ENCODE data around the gene MASP2.

MASP2 gene

DNA sequence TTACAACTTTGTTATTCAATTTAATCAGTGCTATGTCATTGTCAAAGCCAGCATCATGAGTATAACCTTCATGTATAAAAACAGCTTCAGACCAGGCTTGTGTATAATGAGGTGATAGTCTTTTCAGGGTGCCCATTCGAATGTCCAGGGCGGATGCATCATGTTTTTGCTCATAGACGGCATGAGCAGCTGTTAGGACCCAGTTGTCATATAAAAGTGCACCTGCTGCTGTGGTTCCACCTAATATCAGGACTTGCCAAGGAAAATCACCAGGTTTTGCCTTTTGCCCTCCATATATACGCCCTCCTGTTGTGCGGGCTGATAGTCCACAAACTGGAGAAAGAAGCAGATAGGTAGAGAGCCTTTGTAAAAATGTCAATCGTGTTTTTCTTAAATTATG lies 19.7 kb downstream of the MASP2 start:
- TF ChIP-seq, protein P1, sequence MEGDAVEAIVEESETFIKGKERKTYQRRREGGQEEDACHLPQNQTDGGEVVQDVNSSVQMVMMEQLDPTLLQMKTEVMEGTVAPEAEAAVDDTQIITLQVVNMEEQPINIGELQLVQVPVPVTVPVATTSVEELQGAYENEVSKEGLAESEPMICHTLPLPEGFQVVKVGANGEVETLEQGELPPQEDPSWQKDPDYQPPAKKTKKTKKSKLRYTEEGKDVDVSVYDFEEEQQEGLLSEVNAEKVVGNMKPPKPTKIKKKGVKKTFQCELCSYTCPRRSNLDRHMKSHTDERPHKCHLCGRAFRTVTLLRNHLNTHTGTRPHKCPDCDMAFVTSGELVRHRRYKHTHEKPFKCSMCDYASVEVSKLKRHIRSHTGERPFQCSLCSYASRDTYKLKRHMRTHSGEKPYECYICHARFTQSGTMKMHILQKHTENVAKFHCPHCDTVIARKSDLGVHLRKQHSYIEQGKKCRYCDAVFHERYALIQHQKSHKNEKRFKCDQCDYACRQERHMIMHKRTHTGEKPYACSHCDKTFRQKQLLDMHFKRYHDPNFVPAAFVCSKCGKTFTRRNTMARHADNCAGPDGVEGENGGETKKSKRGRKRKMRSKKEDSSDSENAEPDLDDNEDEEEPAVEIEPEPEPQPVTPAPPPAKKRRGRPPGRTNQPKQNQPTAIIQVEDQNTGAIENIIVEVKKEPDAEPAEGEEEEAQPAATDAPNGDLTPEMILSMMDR (IDR thresholded peaks at IDR 0.05; ENCODE audit: insufficient read depth, missing control alignments): no peak
- no peak for FAIRE-seq

DNA sequence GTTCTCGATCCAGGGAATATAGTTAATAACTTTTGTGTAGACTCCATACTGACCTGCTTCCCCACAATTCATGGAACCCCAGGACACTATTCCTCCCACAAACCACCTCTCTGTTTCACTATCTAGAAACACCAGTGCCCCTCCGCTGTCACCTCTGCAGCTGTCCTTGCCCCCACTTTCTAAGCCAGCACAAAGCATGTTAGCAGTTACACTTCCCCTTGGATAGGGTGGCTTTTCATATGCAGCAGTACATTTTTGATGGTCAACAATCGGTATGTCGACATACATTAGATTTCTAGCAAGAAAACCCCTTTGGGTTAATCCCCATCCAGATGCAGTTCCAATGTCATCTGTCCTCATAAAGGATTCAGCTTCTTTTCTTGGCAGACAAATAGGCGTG lies 20.1 kb downstream of the MASP2 start:
- no peak for DNase-seq (ENCODE audit: insufficient read length, low spot score)
- TF ChIP-seq, protein P1 (IDR thresholded peaks at IDR 0.05; ENCODE audit: insufficient read depth, missing control alignments): no peak

More for the DNA sequence above, 19.7 kb downstream of the MASP2 start:
- no peak for DNase-seq (ENCODE audit: insufficient read length, low spot score)

DNA sequence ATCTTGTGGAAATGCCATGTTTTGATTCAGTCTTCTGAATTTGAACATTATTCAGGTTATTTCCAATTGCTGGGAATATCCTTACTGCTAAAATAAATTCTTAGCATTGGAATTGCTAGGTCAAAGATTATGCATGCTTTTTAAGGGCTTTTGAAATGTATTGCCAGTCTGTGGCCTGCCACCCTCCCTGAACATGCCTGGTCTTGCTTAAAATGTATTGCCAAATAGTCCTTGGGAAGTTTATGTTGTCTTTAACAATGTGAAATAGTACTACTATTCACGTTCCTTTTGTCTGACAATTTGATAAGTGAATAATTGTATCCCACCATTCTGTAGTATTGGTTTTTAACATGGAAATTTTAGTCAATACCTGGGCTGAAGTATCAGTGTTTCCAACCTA lies 21.0 kb downstream of the MASP2 start:
- TF ChIP-seq, protein P1 (IDR thresholded peaks at IDR 0.05; ENCODE audit: insufficient read depth, missing control alignments): no peak
- DNase-seq (ENCODE audit: insufficient read length, low spot score) (no peak), FAIRE-seq (no peak)

More for the DNA sequence above, 20.1 kb downstream of the MASP2 start:
- FAIRE-seq: no peak

DNA sequence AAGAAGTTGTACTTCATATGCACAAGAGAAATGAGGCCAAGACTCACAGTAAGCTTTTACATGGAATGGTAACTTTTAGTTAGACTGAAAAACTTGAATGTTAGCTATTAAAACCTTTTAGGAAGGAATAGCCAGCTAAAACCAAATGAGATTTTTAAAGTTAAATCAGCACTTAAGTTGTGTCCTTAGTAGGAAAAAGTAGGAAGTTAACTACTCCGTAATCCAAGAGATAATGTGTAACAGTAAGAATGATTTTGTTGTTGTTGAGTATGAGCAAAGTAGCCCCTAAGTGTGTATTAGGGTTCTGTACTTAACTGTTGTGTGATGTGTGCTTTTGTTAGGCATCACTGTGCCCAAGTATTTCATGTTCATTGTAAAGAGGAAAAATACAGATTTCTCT lies 21.4 kb downstream of the MASP2 start:
- TF ChIP-seq, protein P1 (IDR thresholded peaks at IDR 0.05; ENCODE audit: insufficient read depth, missing control alignments): no peak
- no peak for FAIRE-seq
- DNase-seq (ENCODE audit: insufficient read length, low spot score): no peak

DNA sequence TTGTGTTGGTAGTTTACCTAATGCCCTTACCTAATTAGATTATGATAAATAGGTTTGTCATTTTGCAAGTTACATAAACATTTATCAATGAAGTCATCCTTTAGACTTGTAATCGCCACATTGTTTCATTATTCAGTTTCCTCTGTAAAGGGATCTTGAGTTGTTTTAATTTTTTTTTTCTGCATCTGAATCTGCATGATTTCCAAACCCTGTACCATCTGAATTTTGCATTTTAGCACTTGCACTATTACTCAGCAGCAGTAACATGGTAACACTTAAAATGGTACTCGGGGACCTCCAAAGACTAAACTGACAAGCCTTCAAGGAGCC lies 22.2 kb downstream of the MASP2 start:
- FAIRE-seq (no peak), DNase-seq (ENCODE audit: insufficient read length, low spot score) (no peak)
- TF ChIP-seq, protein P1 (IDR thresholded peaks at IDR 0.05; ENCODE audit: insufficient read depth, missing control alignments): no peak

DNA sequence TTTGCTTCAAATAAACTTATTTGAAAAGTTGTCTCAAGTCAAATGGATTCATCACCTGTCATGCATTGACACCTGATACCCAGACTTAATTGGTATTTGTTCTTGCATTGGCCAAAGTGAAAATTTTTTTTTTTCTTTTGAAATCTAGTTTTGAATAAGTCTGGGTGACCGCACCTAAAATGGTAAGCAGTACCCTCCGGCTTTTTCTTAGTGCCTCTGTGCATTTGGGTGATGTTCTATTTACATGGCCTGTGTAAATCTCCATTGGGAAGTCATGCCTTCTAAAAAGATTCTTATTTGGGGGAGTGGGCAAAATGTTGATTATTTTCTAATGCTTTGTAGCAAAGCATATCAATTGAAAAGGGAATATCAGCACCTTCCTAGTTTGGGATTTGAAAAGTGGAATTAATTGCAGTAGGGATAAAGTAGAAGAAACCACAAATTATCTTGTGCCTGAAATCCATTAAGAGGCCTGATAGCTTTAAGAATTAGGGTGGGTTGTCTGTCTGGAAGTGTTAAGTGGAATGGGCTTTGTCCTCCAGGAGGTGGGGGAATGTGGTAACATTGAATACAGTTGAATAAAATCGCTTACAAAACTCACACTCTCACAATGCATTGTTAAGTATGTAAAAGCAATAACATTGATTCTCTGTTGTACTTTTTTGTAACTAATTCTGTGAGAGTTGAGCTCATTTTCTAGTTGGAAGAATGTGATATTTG lies 22.7 kb downstream of the MASP2 start:
- TF ChIP-seq, protein P1 (IDR thresholded peaks at IDR 0.05; ENCODE audit: insufficient read depth, missing control alignments): no peak
- FAIRE-seq: no peak
- DNase-seq (ENCODE audit: insufficient read length, low spot score): no peak

DNA sequence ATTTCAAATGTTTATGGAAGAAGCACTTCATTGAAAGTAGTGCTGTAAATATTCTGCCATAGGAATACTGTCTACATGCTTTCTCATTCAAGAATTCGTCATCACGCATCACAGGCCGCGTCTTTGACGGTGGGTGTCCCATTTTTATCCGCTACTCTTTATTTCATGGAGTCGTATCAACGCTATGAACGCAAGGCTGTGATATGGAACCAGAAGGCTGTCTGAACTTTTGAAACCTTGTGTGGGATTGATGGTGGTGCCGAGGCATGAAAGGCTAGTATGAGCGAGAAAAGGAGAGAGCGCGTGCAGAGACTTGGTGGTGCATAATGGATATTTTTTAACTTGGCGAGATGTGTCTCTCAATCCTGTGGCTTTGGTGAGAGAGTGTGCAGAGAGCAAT lies 23.8 kb downstream of the MASP2 start:
- no peak for FAIRE-seq
- TF ChIP-seq, protein P1 (IDR thresholded peaks at IDR 0.05; ENCODE audit: insufficient read depth, missing control alignments): no peak
- no peak for DNase-seq (ENCODE audit: insufficient read length, low spot score)

Data from D721Med (cell line).